DMS153 treated with DMSO at 0.1 percent for 48 hours (cell line): ENCODE data around the gene IRF9.
A peak's percentile ranks its signal among the peaks of the same experiment; 100 is the strongest.

Source experiments
- DNase-seq: peaks from one replicate; lab custom pipeline; 2025; ENCODE audit not compliant: unreplicated experiment; lab: John Stamatoyannopoulos, UW

The IRF9 gene

GRCh38 chr14:24146978-24147760 is 13.9 kb upstream of the IRF9 start, which contains the start of gene RNF31:
Gene RNF31, plus strand, starts transcription at chr14:24147498. Its CDS starts 201 bp downstream, at chr14:24147699.
- DNase-seq = peak; percentile 96

GRCh38 chr14:24147761-24148428 is 13.2 kb upstream of the IRF9 start:
- no peak for DNase-seq

GRCh38 chr14:24149302-24149969 is 11.6 kb upstream of the IRF9 start:
- no peak for DNase-seq

GRCh38 chr14:24150061-24150460 is 11.0 kb upstream of the IRF9 start:
- no peak for DNase-seq

- DNase-seq = no peak
Observed at GRCh38 chr14:24150567-24150966, 10.5 kb upstream of the IRF9 start.

- no peak for DNase-seq
Observed at GRCh38 chr14:24150993-24151392, 10.1 kb upstream of the IRF9 start.

GRCh38 chr14:24151404-24152080 is 9.5 kb upstream of the IRF9 start:
- no peak for DNase-seq

GRCh38 chr14:24155100-24155499 is 6.0 kb upstream of the IRF9 start:
- no peak for DNase-seq

GRCh38 chr14:24156840-24157239 is 4.2 kb upstream of the IRF9 start:
- no peak for DNase-seq

GRCh38 chr14:24157331-24157730 is 3.7 kb upstream of the IRF9 start:
- DNase-seq = no peak

- DNase-seq = no peak
Observed at GRCh38 chr14:24159777-24160498, 1.1 kb upstream of the IRF9 start.

GRCh38 chr14:24160499-24160849 is 591 bp upstream of the IRF9 start:
- DNase-seq = no peak

GRCh38 chr14:24162093-24162492 is 1.0 kb downstream of the IRF9 start:
- no peak for DNase-seq

- DNase-seq = no peak
Observed at GRCh38 chr14:24164518-24164991, 3.5 kb downstream of the IRF9 start.

- no peak for DNase-seq
Observed at GRCh38 chr14:24165785-24166184, 4.7 kb downstream of the IRF9 start.

- DNase-seq = no peak
Observed at GRCh38 chr14:24167469-24168114, 6.5 kb downstream of the IRF9 start.

- DNase-seq = peak; percentile 82
Observed at GRCh38 chr14:24171422-24172260, 10.6 kb downstream of the IRF9 start, which contains the start of gene REC8. Gene REC8, plus strand, starts transcription at chr14:24172080. Its CDS starts 473 bp downstream, at chr14:24172553.

GRCh38 chr14:24172261-24172860 is 11.3 kb downstream of the IRF9 start:
- no peak for DNase-seq

- no peak for DNase-seq
Observed at GRCh38 chr14:24172871-24173281, 11.8 kb downstream of the IRF9 start.
